GM18870 (cell line): ENCODE results near the gene CTU1.
A peak's percentile ranks its signal among the peaks of the same experiment; 100 is the strongest.
"Not testable (repeated sequence)": the region's sequence is repeated elsewhere in the genome, so short reads cannot be mapped to it uniquely, and the experiment has no call there.

Experiments used
- ATAC-seq: cut with Tn5 transposase; IDR thresholded peaks from one replicate; pipeline ENCODE4 v1.9.1; 2021; ENCODE audit warnings: moderate library complexity; ENCODE audit not compliant: unreplicated experiment

The CTU1 gene

GRCh38 chr19:51108066-51108804, at the start of gene CTU1:
TSS of gene CTU1 (minus strand) at chr19:51108409. CDS start at chr19:51104569, 3,840 bp downstream.
- peak; percentile 93 for ATAC-seq

GRCh38 chr19:51157265-51157664, 49.1 kb upstream of the CTU1 start:
- ATAC-seq = no peak

GRCh38 chr19:51156710-51157109, 48.5 kb upstream of the CTU1 start:
- no peak for ATAC-seq

GRCh38 chr19:51150627-51151026, 42.4 kb upstream of the CTU1 start:
- ATAC-seq = no peak

GRCh38 chr19:51148580-51148979, 40.4 kb upstream of the CTU1 start:
- no peak for ATAC-seq

GRCh38 chr19:51147663-51148062, 39.5 kb upstream of the CTU1 start:
- ATAC-seq = no peak

GRCh38 chr19:51146751-51147150, 38.5 kb upstream of the CTU1 start:
- ATAC-seq = no peak

GRCh38 chr19:51145916-51146493, 37.8 kb upstream of the CTU1 start:
- ATAC-seq = no peak

- no peak for ATAC-seq
Observed at GRCh38 chr19:51144482-51145045, 36.4 kb upstream of the CTU1 start.

GRCh38 chr19:51143486-51143885, 35.3 kb upstream of the CTU1 start:
- ATAC-seq = no peak

GRCh38 chr19:51142809-51143475, 34.7 kb upstream of the CTU1 start:
- ATAC-seq = not testable (repeated sequence)

GRCh38 chr19:51142119-51142518, 33.9 kb upstream of the CTU1 start, which contains the start of gene SIGLEC7:
TSS of gene SIGLEC7 (plus strand) at chr19:51142301. CDS start at chr19:51142370, 69 bp downstream.
- ATAC-seq = no peak

GRCh38 chr19:51141181-51141580, 33.0 kb upstream of the CTU1 start:
- no peak for ATAC-seq

- ATAC-seq = no peak
Observed at GRCh38 chr19:51140441-51140840, 32.2 kb upstream of the CTU1 start.

- ATAC-seq = no peak
Observed at GRCh38 chr19:51139299-51140014, 31.2 kb upstream of the CTU1 start.

- ATAC-seq = no peak
Observed at GRCh38 chr19:51138549-51138979, 30.4 kb upstream of the CTU1 start.

- no peak for ATAC-seq
Observed at GRCh38 chr19:51137792-51138425, 29.7 kb upstream of the CTU1 start.

- ATAC-seq = no peak
Observed at GRCh38 chr19:51136851-51137551, 28.8 kb upstream of the CTU1 start.

- no peak for ATAC-seq
Observed at GRCh38 chr19:51135986-51136762, 28.0 kb upstream of the CTU1 start.
